GM21515 (cell line): Measurements from ENCODE around the gene SRRM2.

Source experiments
- ATAC-seq: cut with Tn5 transposase; IDR thresholded peaks from one replicate; pipeline ENCODE4 v1.9.1; 2021; ENCODE audit not compliant: unreplicated experiment

Gene SRRM2

DNA sequence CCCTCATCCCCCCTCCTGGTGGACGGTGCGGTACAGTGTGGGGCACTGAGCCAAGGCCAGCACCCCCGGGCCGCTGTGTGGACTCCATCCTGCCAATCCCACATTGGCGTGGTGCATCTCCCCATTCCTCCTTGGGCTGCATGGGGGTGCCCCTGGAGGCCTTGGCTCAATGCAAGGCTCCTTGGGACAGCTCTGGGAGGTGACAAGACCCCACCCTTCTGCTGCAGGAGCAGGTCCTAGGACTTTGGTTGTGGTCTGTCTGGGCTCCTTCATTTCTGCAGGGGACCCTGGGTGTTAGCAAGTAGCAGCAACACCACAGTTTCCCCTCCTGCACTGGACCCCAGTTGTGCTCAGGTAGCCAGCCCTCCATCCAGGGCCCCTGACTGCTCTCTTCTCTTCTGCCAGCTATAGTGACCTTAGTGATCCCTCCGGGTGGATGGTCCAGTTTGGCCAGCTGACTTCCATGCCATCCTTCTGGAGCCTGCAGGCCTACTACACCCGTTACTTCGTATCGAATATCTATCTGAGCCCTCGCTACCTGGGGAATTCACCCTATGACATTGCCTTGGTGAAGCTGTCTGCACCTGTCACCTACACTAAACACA lies 65.9 kb downstream of the SRRM2 start:
- no peak for ATAC-seq

- ATAC-seq: no peak
These were observed 66.9 kb downstream of the SRRM2 start for GRCh38 chr16:2819179-2819938.

- ATAC-seq: no peak
These were observed 67.7 kb downstream of the SRRM2 start for GRCh38 chr16:2819939-2820835.
